Hepatocyte (in vitro differentiated cells): Measurements from ENCODE around the gene PDCD4. TPM values are rescaled to one million over a fixed set of nuclear protein-coding genes. Genes with fewer than 3 reads are reported as not detected.

ENCODE experiments used
- DNase-seq: peaks from one replicate; pipeline ENCODE4 v3.0.0-alpha.2; 2016; ENCODE audit warnings: low spot score
- H2AFZ ChIP-seq: fragments of 200-600 bp; sonication (generic); 2 replicates; pipeline ENCODE4 v1.6.0; 2016; ENCODE audit warnings: antibody characterized with exemption, mild to moderate bottlenecking
- H3K27ac ChIP-seq: fragments of 200-600 bp; sonication (generic); 2 replicates; pipeline ENCODE4 v1.5.1; 2016; ENCODE audit warnings: mild to moderate bottlenecking
- H3K27me3 ChIP-seq: fragments of 200-600 bp; sonication (generic); 2 replicates; pipeline ENCODE4 v1.6.1; 2016
- H3K36me3 ChIP-seq: fragments of 200-600 bp; sonication (generic); replicated peaks from 2 replicates; pipeline ENCODE4 v1.5.1; 2016; ENCODE audit warnings: low read depth; ENCODE audit not compliant: insufficient read depth
- H3K4me1 ChIP-seq: fragments of 200-600 bp; sonication (generic); 2 replicates; pipeline ENCODE4 v1.5.1; 2016; ENCODE audit warnings: mild to moderate bottlenecking, moderate library complexity; ENCODE audit not compliant: insufficient read depth
- H3K4me2 ChIP-seq: fragments of 200-600 bp; sonication (generic); 2 replicates; pipeline ENCODE4 v1.6.0; 2016
- H3K4me3 ChIP-seq: fragments of 200-600 bp; sonication (generic); 2 replicates; pipeline ENCODE4 v1.5.1; 2016; ENCODE audit warnings: mild to moderate bottlenecking
- H3K79me2 ChIP-seq: fragments of 200-600 bp; sonication (generic); 2 replicates; pipeline ENCODE4 v1.6.0; 2017; ENCODE audit warnings: mild to moderate bottlenecking
- H3K9me2 ChIP-seq: fragments of 200-600 bp; sonication (generic); replicated peaks from 2 replicates; pipeline ENCODE4 v1.6.0; 2017; ENCODE audit warnings: mild to moderate bottlenecking; ENCODE audit not compliant: insufficient read depth
- H3K9me3 ChIP-seq: fragments of 200-600 bp; sonication (generic); 2 replicates; pipeline ENCODE4 v1.5.1; 2016; ENCODE audit warnings: low read depth, mild to moderate bottlenecking
- H4K20me1 ChIP-seq: fragments of 200-600 bp; sonication (generic); 2 replicates; pipeline ENCODE4 v1.6.0; 2016; ENCODE audit warnings: mild to moderate bottlenecking; ENCODE audit not compliant: insufficient read depth, poor library complexity, severe bottlenecking
- CTCF ChIP-seq: fragments of 200-600 bp; sonication (generic); IDR thresholded peaks from 2 replicates; pipeline ENCODE4 v1.5.1; 2016; ENCODE audit warnings: antibody characterized with exemption, mild to moderate bottlenecking; ENCODE audit not compliant: poor library complexity
- EZH2 ChIP-seq: fragments of 200-600 bp; sonication (generic); IDR thresholded peaks from 2 replicates; pipeline ENCODE4 v1.6.1; 2016; ENCODE audit warnings: antibody characterized with exemption, mild to moderate bottlenecking, borderline replicate concordance
- EZH2phosphoT487 ChIP-seq: fragments of 200-600 bp; sonication (generic); IDR thresholded peaks from one replicate; pipeline ENCODE4 v1.6.1; 2018; ENCODE audit warnings: antibody characterized with exemption, mild to moderate bottlenecking, low read depth, moderate library complexity; ENCODE audit not compliant: unreplicated experiment, severe bottlenecking
- WGBS: methylation state at CpG from one replicate; pipeline ENCODE4 v1.1.6; 2016; ENCODE audit warnings: low lambda C conversion rate; ENCODE audit errors: missing lambda C conversion rate; 5-methylcytosine and 5-hydroxymethylcytosine counted together
- polyA plus RNA-seq: library from polyadenylated mRNA; unstranded; fragments of >200 nt; fragmentation: Nextera tagmentation; extraction: Ambion mirVana; gene quantifications from 2 replicates; pipeline ENCODE4 v1.2.1, GENCODE V29; 2016
- total RNA-seq: library from RNA; depleted of rRNA; stranded (reverse); fragments of >200 nt; gene quantifications from 2 replicates; pipeline ENCODE4 v1.2.3, GENCODE V29; 2014

PDCD4 gene
- total and polyA plus RNA-seq, 2 experiments from 2014 or later = 315 to 791 TPM

- no peaks in the 10 kb centered on the region for H3K36me3 ChIP-seq
- no peak overlapping the region for H3K4me2 ChIP-seq
- WGBS = 81% methylated on average over 3 of the region's 3 CpGs
Observed at GRCh38 chr10:110916554-110917346, 45.0 kb downstream of the PDCD4 start.

GRCh38 chr10:110918269-110918642 lies 46.5 kb downstream of the PDCD4 start:
- peaks cover 30% of the 10 kb centered on the region for H4K20me1 ChIP-seq
- no peak for TF ChIP-seq CTCF
- no peak for TF ChIP-seq EZH2
- no peak for TF ChIP-seq EZH2phosphoT487
- 3% methylated on average over 15 of the region's 15 CpGs for WGBS

More at GRCh38 chr10:110916554-110917346, 45.0 kb downstream of the PDCD4 start:
- Histone ChIP-seq H3K4me1 (peaks cover 9% of the 10 kb centered on the region), H3K9me2 (no peaks in the 10 kb centered on the region), H4K20me1 (peaks cover 15% of the 10 kb centered on the region), H3K27me3 (no peaks in the 10 kb centered on the region), H3K9me3 (no peaks in the 10 kb centered on the region), H3K27ac (no peak overlapping the region), H3K79me2 (peaks cover 30% of the 10 kb centered on the region), H3K4me3 (no peak overlapping the region), H2AFZ (no peak overlapping the region)
- no peak for TF ChIP-seq EZH2phosphoT487
- no peak for TF ChIP-seq CTCF
- TF ChIP-seq EZH2 = no peak
- no peak for DNase-seq

GRCh38 chr10:110918643-110919348 lies 47.1 kb downstream of the PDCD4 start, which contains the start of gene BBIP1:
BBIP1 (minus strand) TSS chr10:110919180; CDS start chr10:110918157, 1,023 bp downstream.
- Histone ChIP-seq H2AFZ (peak within 1 kb of the TSS; percentile 56), H3K79me2 (peaks cover 50% of the 10 kb centered on the region), H3K27me3 (no peaks in the 10 kb centered on the region), H3K27ac (peak within 1 kb of the TSS; percentile 96), H3K4me1 (peaks cover 15% of the 10 kb centered on the region), H3K9me2 (no peaks in the 10 kb centered on the region), H4K20me1 (peaks cover 36% of the 10 kb centered on the region), H3K9me3 (no peaks in the 10 kb centered on the region), H3K36me3 (no peaks in the 10 kb centered on the region), H3K4me2 (peak within 1 kb of the TSS; percentile 82), H3K4me3 (peak within 1 kb of the TSS; percentile 55)
- TF ChIP-seq EZH2 = no peak
- TF ChIP-seq CTCF = no peak
- no peak for TF ChIP-seq EZH2phosphoT487
- WGBS = under 1% methylated on average over 40 of the region's 40 CpGs
- DNase-seq = peak; percentile 100

More at GRCh38 chr10:110918269-110918642, 46.5 kb downstream of the PDCD4 start:
- H3K4me3 ChIP-seq = peak overlapping the region; percentile 53
- peak overlapping the region; percentile 96 for H3K27ac ChIP-seq
- no peaks in the 10 kb centered on the region for H3K9me3 ChIP-seq
- peak overlapping the region; percentile 82 for H3K4me2 ChIP-seq
- H2AFZ ChIP-seq = no peak overlapping the region
- no peaks in the 10 kb centered on the region for H3K36me3 ChIP-seq
- H3K4me1 ChIP-seq = peaks cover 15% of the 10 kb centered on the region
- DNase-seq = peak; percentile 98
- peaks cover 45% of the 10 kb centered on the region for H3K79me2 ChIP-seq
- no peaks in the 10 kb centered on the region for H3K27me3 ChIP-seq
- H3K9me2 ChIP-seq = no peaks in the 10 kb centered on the region
